C4-2B (cell line): ENCODE data around the gene GOLGA7B.

Experiments
- H3K27ac ChIP-seq: fragments of 450-650 bp; 2 replicates; pipeline ENCODE4 v1.5.1; 2017
- ZFX ChIP-seq: fragments of 450-650 bp; IDR thresholded peaks from 2 replicates; pipeline ENCODE4 v1.6.1; 2017
- TF ChIP-seq, protein P1 (sequence below): fragments of 450-650 bp; conservative IDR thresholded peaks from 2 replicates; pipeline ENCODE4 v1.5.1; 2017; ENCODE audit warnings: mild to moderate bottlenecking

GOLGA7B gene

DNA sequence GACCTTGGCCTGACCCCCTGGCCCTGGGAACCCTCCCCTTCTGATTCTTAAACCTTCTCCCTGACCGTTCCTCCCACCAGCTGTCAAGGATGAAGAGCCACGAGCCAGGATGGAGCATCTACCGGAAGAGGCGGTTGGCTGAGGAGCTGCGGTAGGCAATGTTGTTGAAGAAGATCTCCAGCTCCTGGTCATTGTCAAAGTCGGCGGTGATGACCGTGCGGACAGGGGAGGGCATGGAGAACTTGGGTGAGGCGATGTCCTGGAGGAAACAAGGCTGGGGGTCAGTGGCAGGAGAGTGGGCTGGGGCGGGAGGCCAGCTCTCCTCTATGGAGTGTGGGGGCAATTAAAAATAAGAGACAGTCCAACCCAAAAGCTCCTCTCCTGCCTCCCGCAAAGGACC, 51.7 kb downstream of the GOLGA7B start:
- no peak overlapping the region for H3K27ac ChIP-seq
- TF ChIP-seq, protein P1, sequence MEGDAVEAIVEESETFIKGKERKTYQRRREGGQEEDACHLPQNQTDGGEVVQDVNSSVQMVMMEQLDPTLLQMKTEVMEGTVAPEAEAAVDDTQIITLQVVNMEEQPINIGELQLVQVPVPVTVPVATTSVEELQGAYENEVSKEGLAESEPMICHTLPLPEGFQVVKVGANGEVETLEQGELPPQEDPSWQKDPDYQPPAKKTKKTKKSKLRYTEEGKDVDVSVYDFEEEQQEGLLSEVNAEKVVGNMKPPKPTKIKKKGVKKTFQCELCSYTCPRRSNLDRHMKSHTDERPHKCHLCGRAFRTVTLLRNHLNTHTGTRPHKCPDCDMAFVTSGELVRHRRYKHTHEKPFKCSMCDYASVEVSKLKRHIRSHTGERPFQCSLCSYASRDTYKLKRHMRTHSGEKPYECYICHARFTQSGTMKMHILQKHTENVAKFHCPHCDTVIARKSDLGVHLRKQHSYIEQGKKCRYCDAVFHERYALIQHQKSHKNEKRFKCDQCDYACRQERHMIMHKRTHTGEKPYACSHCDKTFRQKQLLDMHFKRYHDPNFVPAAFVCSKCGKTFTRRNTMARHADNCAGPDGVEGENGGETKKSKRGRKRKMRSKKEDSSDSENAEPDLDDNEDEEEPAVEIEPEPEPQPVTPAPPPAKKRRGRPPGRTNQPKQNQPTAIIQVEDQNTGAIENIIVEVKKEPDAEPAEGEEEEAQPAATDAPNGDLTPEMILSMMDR: no peak
- TF ChIP-seq ZFX: no peak

DNA sequence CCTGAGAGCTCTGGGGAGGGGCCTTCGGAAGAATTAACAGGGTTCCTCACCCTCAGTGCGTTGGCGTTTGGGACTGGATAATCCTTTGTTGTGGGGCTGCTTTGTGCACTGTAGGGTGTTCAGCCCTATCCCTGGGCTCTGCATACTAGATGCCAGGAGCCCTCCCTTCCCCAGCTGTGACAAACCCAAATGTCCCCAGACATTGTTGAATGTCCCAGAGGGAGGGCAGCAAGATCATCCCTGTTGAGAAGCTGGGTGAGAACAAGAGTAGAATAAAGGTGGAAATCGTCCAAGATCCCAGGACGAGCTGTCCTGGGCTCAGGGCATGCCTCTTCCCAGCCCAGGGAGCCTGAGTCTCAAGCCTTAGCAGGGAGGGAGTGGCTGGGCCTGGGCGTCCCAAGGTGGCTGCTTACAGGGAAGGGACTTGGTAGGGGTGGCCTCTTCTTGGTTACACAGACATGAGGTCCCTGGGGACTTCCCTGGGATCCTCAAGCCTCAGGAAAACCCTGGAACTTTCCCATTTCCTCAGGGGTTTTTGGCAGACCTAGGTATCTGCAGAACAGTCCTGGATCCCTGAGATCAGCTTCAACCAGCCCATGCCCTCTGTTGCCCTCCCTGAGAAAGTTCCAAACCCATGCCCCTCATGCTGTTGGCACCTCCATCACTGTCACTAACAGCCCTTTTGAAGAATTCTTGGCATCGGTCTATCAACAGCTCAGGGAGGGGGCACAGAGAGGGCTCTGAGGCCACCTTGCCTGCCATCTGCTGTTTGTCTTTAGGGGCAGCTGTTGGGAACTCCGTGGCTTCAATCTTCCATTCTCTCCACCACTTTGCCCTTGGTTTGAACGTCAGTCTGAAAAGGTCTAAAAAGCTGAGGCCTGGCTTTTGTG, 53.7 kb downstream of the GOLGA7B start:
- no peak overlapping the region for H3K27ac ChIP-seq
- TF ChIP-seq, protein P1: no peak
- no peak for TF ChIP-seq ZFX

DNA sequence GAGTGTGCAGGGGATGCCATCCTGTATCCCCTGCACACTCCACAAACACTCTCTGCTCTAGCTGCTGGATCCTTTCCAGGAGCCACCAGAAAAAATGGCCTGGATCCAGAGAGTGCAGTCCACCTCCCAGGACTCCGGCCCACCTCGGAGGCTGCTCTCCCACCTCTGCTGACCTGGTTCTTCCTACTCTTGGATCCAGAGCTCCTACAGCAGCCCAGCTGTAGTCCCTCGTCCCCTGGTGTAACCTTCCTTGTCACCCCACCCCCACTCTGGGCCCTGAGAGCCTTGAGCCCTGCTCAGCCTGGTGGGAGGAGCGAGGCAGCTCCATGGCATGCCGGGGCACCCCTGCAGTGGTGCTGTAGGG, 54.4 kb downstream of the GOLGA7B start:
- TF ChIP-seq, protein P1: no peak
- TF ChIP-seq ZFX: no peak
- H3K27ac ChIP-seq: no peak overlapping the region

GRCh38 chr10:97904576-97904975, 54.9 kb downstream of the GOLGA7B start:
- TF ChIP-seq, protein P1: no peak
- TF ChIP-seq ZFX: no peak
- H3K27ac ChIP-seq: no peak overlapping the region

DNA sequence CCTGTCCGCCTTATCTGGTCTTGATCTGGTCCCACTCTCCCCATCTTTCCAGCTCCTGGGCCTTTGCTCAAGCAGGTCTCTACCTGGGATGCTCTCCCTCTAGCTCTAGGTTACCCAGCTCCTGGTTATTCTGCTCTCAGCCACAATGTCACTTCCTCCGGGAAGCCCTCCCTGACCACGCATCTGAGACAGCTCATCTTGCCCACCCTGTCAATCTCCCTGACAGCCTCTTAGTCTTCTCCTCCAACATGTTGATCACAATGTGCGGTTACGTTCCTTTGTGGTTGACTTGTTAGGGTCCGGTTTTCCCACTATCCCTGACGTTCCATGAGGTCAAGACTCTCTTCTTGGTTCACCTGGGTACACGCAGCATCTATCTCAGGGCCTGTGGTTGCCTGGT, 55.6 kb downstream of the GOLGA7B start:
- TF ChIP-seq, protein P1: no peak
- TF ChIP-seq ZFX: no peak
- no peak overlapping the region for H3K27ac ChIP-seq

DNA sequence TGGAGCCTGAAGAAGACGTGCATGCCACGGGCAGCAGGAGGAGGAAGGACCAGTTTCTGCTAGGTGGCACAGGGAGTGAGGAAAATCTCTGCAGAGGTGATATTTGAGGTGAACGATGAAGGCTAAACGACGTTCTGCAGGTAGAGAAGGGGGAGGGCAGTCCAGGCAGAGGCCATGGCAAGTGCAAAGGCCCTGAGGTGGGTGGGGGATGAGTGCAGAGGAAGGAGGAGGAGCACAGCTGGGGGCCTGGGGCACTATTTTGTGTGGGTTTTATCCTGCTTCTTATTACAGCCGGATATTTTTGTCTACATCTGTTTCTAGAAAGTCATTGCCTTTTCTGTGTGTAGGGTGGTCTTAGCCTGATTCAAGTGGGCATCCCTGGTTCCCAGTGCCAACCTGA, 57.6 kb downstream of the GOLGA7B start:
- H3K27ac ChIP-seq: no peak overlapping the region
- TF ChIP-seq ZFX: no peak
- TF ChIP-seq, protein P1: no peak

GRCh38 chr10:97907830-97908229, 58.2 kb downstream of the GOLGA7B start:
- H3K27ac ChIP-seq: no peak overlapping the region
- TF ChIP-seq ZFX: no peak
- TF ChIP-seq, protein P1: no peak
